OCI-LY7 (cell line): ENCODE measurements around the gene ZFYVE16. TPM values are rescaled to one million over a fixed set of nuclear protein-coding genes. Genes with fewer than 3 reads are reported as not detected.

ENCODE experiments used
- BruUV-seq: library from RNA; stranded (reverse); fragments of 400-500 nt; replicated peaks from 2 replicates; lab custom pipeline; 2021; lab: Mats Ljungman, UMichigan
- CTCF ChIA-PET: fragments of 300-600 bp; sonication (Branson Sonifier 250); formaldehyde crosslinking; loops from one replicate; lab custom pipeline; 2022; ENCODE audit warnings: antibody characterized with exemption; ENCODE audit not compliant: unreplicated experiment; lab: Charles Lee
- POLR2A ChIA-PET: fragments of 300-600 bp; sonication (Branson Sonifier 250); formaldehyde crosslinking; loops from one replicate; lab custom pipeline; 2022; ENCODE audit warnings: antibody characterized with exemption; lab: Charles Lee
- DNase-seq: peaks from one replicate; pipeline ENCODE4 v3.0.0-alpha.2; 2015; ENCODE audit warnings: low spot score
- H2AFZ ChIP-seq: fragments of 200-600 bp; sonication (generic), shearing (Covaris generic); 2 replicates; pipeline ENCODE4 v1.6.1; 2014; ENCODE audit warnings: mild to moderate bottlenecking, antibody characterized with exemption, low read length, moderate library complexity
- H3K27ac ChIP-seq: fragments of 200-600 bp; sonication (generic); 2 replicates; pipeline ENCODE4 v1.5.1; 2014; ENCODE audit warnings: mixed run types, low read depth, mild to moderate bottlenecking, moderate library complexity, low read length, inconsistent platforms; ENCODE audit not compliant: poor library complexity, severe bottlenecking
- H3K36me3 ChIP-seq: fragments of 200-600 bp; sonication (generic); 2 replicates; pipeline ENCODE4 v1.6.1; 2014; ENCODE audit warnings: mild to moderate bottlenecking, antibody characterized with exemption, low read length, moderate library complexity, mixed read lengths; ENCODE audit not compliant: insufficient read depth
- H3K4me1 ChIP-seq: fragments of 200-600 bp; sonication (generic); 2 replicates; pipeline ENCODE4 v1.5.1; 2014; ENCODE audit warnings: mild to moderate bottlenecking, low read length; ENCODE audit not compliant: insufficient read depth, poor library complexity, severe bottlenecking
- H3K4me2 ChIP-seq: fragments of 200-600 bp; sonication (generic); 2 replicates; pipeline ENCODE4 v1.6.1; 2014; ENCODE audit warnings: mild to moderate bottlenecking, low read length
- H3K4me3 ChIP-seq: fragments of 200-600 bp; sonication (generic); 2 replicates; pipeline ENCODE4 v1.5.1; 2014; ENCODE audit warnings: mild to moderate bottlenecking, low read depth, low read length; ENCODE audit not compliant: poor library complexity, severe bottlenecking
- H3K79me2 ChIP-seq: fragments of 200-600 bp; sonication (generic); 2 replicates; pipeline ENCODE4 v1.6.1; 2016; ENCODE audit warnings: low read depth, mild to moderate bottlenecking, low read length, moderate library complexity, mixed read lengths; ENCODE audit not compliant: insufficient read depth
- H3K9me2 ChIP-seq: fragments of 200-600 bp; sonication (generic); 2 replicates; pipeline ENCODE4 v1.6.1; 2016; ENCODE audit warnings: mild to moderate bottlenecking, low read length, mixed read lengths; ENCODE audit not compliant: insufficient read depth
- H3K9me3 ChIP-seq: fragments of 200-600 bp; sonication (generic); 2 replicates; pipeline ENCODE4 v1.6.1; 2014; ENCODE audit warnings: mild to moderate bottlenecking, mixed run types, low read length, mixed read lengths
- H4K20me1 ChIP-seq: fragments of 200-600 bp; sonication (generic); 2 replicates; pipeline ENCODE4 v1.6.1; 2014; ENCODE audit warnings: mild to moderate bottlenecking, antibody characterized with exemption, low read length, moderate library complexity, mixed read lengths; ENCODE audit not compliant: insufficient read depth
- CTCF ChIP-seq: fragments of 200-600 bp; sonication (generic); conservative IDR thresholded peaks from 2 replicates; pipeline ENCODE4 v1.5.1; 2014; ENCODE audit warnings: mild to moderate bottlenecking, antibody characterized with exemption, low read length, moderate library complexity, mixed read lengths
- EZH2phosphoT487 ChIP-seq: fragments of 200-600 bp; sonication (generic); IDR thresholded peaks from 2 replicates; pipeline ENCODE4 v1.6.1; 2018; ENCODE audit warnings: low read depth, borderline replicate concordance, mild to moderate bottlenecking, mixed run types, antibody characterized with exemption, low read length, moderate library complexity, mixed read lengths
- intact Hi-C: fragments of 100-400 bp; cut with micrococcal nuclease; formaldehyde crosslinking; loops from one replicate; pipeline ENCODE4 v1.10.0; 2022; ENCODE audit not compliant: unreplicated experiment
- total RNA-seq, 2 experiments: library from RNA; depleted of rRNA in 1 of 2; stranded (reverse); fragments of >200 nt in 1 of 2; shearing (Covaris generic) in 1 of 2; gene quantifications; 2 replicates each; pipeline ENCODE4 v1.2.3, GENCODE V29; 2014 to 2022

ZFYVE16 gene
- total RNA-seq, 2 experiments from 2014 or later: 8.0 to 21.6 TPM

- Histone ChIP-seq H3K27ac (no peak overlapping the region), H3K4me2 (no peak overlapping the region), H3K36me3 (no peaks in the 10 kb centered on the region), H4K20me1 (no peaks in the 10 kb centered on the region), H3K9me2 (no peaks in the 10 kb centered on the region), H3K4me3 (no peak overlapping the region), H3K79me2 (no peaks in the 10 kb centered on the region), H3K9me3 (no peaks in the 10 kb centered on the region), H3K4me1 (no peaks in the 10 kb centered on the region), H2AFZ (no peak overlapping the region)
- TF ChIP-seq CTCF (no peak), EZH2phosphoT487 (no peak)
- ChIA-PET POLR2A (interaction anchor here (0.6 to 1.2 kb wide), 4 partner anchors 33 to 176 kb away, joined by 3 to 5 read pairs (median 3); no protein-coding TSS in a partner anchor), CTCF (interaction anchor here (0.6 kb wide), 1 partner anchor 54 kb away, joined by 3 read pairs; no protein-coding TSS in a partner anchor)
- intact Hi-C loops: no loop called here
- no peak for DNase-seq
- BruUV-seq: no TSS peak
Observed at GRCh38 chr5:80364892-80365291, 43.0 kb upstream of the ZFYVE16 start.

GRCh38 chr5:80368661-80369480, 39.0 kb upstream of the ZFYVE16 start:
- BruUV-seq: no TSS peak
- no peak overlapping the region for H2AFZ ChIP-seq

More at GRCh38 chr5:80368661-80369480, 39.0 kb upstream of the ZFYVE16 start:
- intact Hi-C loops: no loop called here
- Histone ChIP-seq H3K27ac (no peak overlapping the region), H3K9me2 (no peaks in the 10 kb centered on the region), H3K36me3 (no peaks in the 10 kb centered on the region), H3K79me2 (no peaks in the 10 kb centered on the region), H3K9me3 (no peaks in the 10 kb centered on the region), H4K20me1 (no peaks in the 10 kb centered on the region), H3K4me2 (no peak overlapping the region), H3K4me1 (no peaks in the 10 kb centered on the region), H3K4me3 (no peak overlapping the region)
- CTCF ChIA-PET: no interaction called here
- TF ChIP-seq EZH2phosphoT487: no peak
- TF ChIP-seq CTCF: no peak
- POLR2A ChIA-PET: interaction anchor here (1.0 kb wide), 1 partner anchor 11 kb away, joined by 3 read pairs; no protein-coding TSS in a partner anchor
- DNase-seq: no peak
